ENCODE measurements around the gene OSGIN1. TPM values are rescaled to one million over a fixed set of nuclear protein-coding genes. Genes with fewer than 3 reads are reported as not detected.

OSGIN1 gene, protein sequence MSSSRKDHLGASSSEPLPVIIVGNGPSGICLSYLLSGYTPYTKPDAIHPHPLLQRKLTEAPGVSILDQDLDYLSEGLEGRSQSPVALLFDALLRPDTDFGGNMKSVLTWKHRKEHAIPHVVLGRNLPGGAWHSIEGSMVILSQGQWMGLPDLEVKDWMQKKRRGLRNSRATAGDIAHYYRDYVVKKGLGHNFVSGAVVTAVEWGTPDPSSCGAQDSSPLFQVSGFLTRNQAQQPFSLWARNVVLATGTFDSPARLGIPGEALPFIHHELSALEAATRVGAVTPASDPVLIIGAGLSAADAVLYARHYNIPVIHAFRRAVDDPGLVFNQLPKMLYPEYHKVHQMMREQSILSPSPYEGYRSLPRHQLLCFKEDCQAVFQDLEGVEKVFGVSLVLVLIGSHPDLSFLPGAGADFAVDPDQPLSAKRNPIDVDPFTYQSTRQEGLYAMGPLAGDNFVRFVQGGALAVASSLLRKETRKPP
- 1.1 and 1.3 TPM in 2 replicates for total RNA-seq

DNA sequence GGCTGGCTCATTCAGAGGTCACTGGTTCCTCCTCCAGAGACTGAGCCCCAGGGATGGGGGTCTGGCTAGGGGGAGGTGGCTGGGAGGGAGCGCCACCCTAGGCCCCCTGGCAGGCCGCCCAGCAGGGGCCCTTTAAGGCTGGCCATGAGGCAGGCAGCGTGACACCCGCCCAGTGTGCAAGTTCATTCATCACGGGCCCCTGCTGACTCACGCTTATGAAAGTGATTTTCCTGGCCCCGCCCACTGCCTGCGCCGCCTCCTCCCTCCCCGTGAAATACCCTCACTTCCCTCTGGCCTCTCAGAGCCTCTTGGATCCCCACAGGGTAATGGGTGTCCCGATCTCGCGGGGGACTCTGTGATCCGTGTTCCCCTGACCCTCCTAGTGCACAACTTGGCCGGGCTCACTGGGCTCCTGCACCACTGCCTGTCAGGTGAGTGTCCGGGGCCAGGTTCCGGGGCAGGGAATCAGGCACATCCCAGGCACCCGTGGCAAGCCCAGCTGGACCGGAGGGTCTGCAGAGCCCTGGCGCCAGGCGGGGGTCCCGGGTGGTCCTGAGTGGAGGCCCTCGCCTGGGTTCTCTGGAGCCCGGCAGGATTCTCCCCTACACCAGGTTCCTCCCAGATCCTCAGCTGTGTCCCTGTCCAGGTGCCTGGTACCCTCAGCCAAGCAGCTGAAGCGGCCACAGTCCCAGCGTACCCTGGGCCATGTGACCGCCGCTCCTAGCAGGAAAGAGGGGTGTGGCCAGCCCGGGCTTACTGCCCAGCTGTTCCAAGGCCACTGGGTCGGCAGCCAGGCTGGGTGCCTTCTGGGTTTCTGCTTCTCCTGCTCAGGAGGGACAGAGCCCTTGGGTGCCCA is at the start of gene OSGIN1:
TSS of gene OSGIN1 (plus strand) at position 301 of the 856 bp plus-strand sequence. CDS start 4,432 bp downstream, outside the sequence.

DNA sequence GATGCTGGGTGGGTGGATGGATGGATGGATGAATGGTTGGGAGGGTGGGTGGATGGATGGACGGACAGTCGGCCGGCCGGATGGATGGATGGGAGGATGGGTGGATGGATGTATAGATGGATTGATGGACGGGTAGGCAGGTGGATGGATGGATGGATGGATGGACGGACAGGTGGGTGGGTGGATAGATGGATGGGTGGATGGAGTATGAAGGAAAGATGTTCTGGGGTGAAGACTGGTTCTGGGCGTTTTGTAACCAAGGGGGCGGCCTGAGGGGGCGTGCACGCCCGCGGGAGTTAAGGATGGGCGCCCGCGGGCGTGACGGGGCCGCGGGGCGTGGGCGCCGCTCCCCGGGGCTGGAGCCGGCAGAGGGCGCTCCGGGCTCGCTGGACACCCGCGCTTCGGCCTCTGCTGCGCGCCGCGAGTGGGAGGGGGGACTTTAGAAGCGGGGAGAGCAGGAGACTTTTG is 14.8 kb downstream of the OSGIN1 start, which contains the start of gene NECAB2:
TSS of gene NECAB2 (plus strand) at position 407 of the 468 bp plus-strand sequence. CDS start 405 bp downstream, outside the sequence.

Other genes starting within 250 kb of the OSGIN1 start
- gene HSBP1, start 145.3 kb upstream of the OSGIN1 start, total RNA-seq: 48.7 and 49.3 TPM in 2 replicates
- 2.1 and 4.5 TPM in 2 replicates for gene MLYCD, start 54.1 kb upstream of the OSGIN1 start, total RNA-seq
- gene NECAB2, start 15.0 kb downstream of the OSGIN1 start, total RNA-seq: not detected in 2 replicates
- gene SLC38A8, start 89.6 kb downstream of the OSGIN1 start, total RNA-seq: not detected in 2 replicates
- gene MBTPS1, start 163.7 kb downstream of the OSGIN1 start, total RNA-seq: 123 and 134 TPM in 2 replicates
- 20.1 and 29.0 TPM in 2 replicates for gene HSDL1, start 191.9 kb downstream of the OSGIN1 start, total RNA-seq
- gene DNAAF1, start 192.1 kb downstream of the OSGIN1 start, total RNA-seq: not detected in 2 replicates
- 15.1 and 16.9 TPM in 2 replicates for gene TAF1C, start 233.8 kb downstream of the OSGIN1 start, total RNA-seq
- gene ADAD2, start 237.9 kb downstream of the OSGIN1 start, total RNA-seq: not detected in 2 replicates